ENCODE results near the gene RAD51B. TPM values are rescaled to one million over a fixed set of nuclear protein-coding genes. Genes with fewer than 3 reads are reported as not detected.

The RAD51B gene
- total RNA-seq, 1 donor from 2014 or later: 3.2 TPM

DNA sequence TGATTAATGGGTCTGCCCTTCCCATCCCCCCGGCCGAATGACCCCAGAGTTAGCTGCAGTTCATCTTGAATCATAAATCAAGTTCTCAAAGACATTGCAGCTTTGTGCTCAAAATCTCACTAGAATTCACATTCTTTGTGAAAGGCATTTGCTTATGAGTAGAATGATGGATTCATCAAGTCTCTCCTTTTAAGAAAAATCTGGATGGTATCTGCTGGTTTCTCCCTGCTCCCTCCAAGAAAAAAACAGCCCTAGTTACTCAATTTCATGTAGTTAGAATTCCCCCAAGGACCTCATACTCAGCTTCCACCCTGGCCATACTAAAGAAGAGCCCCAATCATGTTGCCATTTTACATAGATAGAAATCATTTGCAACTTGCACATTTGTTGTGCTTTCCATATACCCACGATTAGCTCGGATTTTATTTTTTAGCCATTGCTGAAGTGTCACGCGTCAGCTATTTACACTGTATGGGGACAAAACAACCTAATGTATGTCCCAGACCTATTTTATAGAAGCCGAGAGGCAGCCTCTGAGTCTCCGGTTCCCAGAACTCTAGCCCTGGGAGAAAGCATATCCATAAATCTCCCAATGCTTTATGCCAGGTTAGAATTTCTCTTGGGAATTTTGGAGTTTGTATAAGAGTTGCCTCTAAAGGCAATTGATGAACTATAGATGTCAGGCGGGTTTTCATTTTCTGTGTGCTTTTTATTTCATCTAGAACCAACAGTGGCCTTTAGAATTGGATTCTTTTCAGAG lies 673.8 kb downstream of the RAD51B start:
- DNase-seq (no peak), ATAC-seq (no peak)
- intact Hi-C loops (cut with micrococcal nuclease): no loop called here

GRCh38 chr14:68495101-68496039 lies 675.8 kb downstream of the RAD51B start:
- ATAC-seq (peak; percentile 38), DNase-seq (no peak)
- intact Hi-C loops (cut with micrococcal nuclease): no loop called here

DNA sequence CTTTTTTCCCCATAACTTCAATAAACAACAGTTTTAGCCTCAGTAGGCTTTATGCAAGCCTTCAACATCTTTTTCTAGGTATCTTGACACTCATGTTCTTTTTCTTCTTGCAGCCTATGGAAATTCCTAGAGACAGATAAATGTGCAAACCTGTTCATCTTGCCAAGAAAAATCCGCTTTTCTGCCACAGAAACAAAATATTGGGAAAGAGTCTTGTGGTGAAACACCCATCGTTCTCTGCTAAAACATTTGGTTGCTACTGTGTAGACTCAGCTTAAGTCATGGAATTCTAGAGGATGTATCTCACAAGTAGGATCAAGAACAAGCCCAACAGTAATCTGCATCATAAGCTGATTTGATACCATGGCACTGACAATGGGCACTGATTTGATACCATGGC lies 677.4 kb downstream of the RAD51B start:
- intact Hi-C loops (cut with micrococcal nuclease): no loop called here
- no peak for ATAC-seq
- DNase-seq: no peak

DNA sequence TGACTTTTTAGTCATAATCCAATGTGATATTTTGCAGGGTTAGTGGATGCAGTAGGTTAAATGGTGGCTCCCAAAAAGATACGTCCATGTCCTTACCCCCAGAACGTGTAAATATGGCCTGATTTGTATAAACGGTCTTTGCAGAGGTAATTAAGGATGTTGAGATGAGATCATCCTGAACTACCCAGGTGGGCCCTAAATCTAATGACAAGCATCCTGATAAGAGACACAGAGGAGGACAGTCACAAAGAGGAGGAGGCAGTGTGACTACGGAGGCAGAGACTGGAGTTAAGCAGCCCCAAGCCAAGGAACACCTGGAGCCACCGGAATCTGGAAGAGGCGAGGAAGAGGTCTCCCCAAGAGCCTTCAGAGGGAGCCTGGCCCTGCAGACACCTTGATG lies 679.9 kb downstream of the RAD51B start:
- intact Hi-C loops (cut with micrococcal nuclease): no loop called here
- ATAC-seq (no peak), DNase-seq (no peak)

GRCh38 chr14:68501171-68501570 lies 681.6 kb downstream of the RAD51B start:
- peak; percentile 15 for ATAC-seq
- intact Hi-C loops (cut with micrococcal nuclease): no loop called here
- DNase-seq: no peak

- intact Hi-C loops (cut with micrococcal nuclease): no loop called here
- ATAC-seq (peak; percentile 44), DNase-seq (peak; percentile 77)
These were observed 682.1 kb downstream of the RAD51B start for GRCh38 chr14:68501614-68502052.

DNA sequence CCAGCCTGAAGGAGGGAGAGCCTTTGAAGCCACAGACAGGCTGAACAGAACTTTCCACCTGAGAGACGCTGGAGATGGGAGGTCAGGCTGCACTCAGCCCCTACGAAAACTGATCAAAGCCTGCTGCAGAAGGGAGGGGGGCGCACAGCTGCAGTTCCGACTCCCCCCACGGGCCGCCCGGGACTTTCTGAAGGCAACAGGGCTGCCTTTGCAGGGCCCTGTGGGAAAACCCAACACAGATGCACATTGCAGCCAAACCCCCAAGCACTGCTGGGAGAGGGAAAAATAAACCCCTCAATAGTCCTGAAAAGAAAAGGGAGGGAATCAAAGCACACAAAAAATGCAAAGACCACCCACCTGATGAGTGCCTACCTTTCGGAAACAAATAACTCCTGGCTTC lies 682.7 kb downstream of the RAD51B start:
- no peak for DNase-seq
- ATAC-seq: no peak
- intact Hi-C loops (cut with micrococcal nuclease): no loop called here

GRCh38 chr14:68503186-68503825 lies 683.7 kb downstream of the RAD51B start:
- intact Hi-C loops (cut with micrococcal nuclease): no loop called here
- no peak for ATAC-seq
- no peak for DNase-seq

GRCh38 chr14:68504861-68505260 lies 685.3 kb downstream of the RAD51B start:
- ATAC-seq (no peak), DNase-seq (no peak)
- intact Hi-C loops (cut with micrococcal nuclease): no loop called here

DNA sequence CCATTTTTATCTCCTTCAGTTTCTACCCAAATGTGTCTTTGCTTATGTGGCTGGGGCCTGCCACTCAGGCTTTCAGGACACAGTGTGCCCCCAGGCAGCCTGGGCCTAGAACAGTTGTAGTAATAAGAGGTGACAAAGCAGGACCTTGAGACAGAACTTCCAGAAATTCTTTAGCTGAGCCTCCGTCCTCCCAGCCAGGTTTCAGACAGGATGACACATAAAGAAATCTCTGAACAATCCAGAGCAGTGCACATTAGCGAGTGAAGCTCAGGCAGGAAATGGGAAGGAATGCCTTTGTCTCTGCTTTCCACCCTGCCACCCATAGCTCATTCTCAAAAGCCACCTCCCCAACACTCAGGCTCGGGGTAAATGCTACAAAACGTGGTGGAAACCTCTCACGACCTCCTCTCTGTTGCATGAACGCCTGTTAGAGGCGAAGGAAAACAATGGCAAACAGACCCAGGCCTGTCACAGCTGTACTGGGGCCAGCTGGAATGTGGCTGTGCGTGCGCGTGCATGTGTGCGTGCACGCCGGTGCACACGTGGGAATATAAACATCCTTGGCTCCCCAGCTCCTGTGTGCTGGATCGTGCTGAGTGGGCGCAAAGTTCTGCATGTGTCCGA lies 686.6 kb downstream of the RAD51B start:
- no peak for DNase-seq
- no peak for ATAC-seq
- intact Hi-C loops (cut with micrococcal nuclease): no loop called here

- DNase-seq (no peak), ATAC-seq (no peak)
- intact Hi-C loops (cut with micrococcal nuclease): no loop called here
These were observed 687.3 kb downstream of the RAD51B start for GRCh38 chr14:68506645-68507419.

DNA sequence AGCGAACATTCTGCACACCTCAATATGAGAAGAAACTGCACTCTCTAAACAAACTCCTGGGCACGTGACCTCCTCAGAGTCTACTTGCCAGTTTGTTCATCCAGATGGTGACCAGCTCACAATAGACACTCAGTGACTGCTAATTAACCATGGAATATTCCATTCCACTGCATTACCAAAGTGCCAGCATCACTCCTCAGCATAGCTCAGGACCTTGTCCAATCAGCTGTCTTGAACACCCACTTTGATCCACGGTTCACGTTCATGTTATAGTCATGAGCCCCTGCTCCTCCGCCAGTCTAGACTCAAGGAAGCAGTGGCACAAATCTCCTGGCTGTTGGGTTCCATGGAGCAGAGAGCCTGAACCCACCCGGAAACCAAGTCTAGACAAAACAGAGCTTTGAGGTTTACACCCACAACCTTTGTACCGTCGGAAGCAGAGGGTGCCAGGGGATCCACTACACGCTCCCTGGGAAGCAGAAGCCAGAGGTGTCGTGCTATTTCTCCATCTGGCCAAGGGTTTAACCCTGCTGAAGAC lies 688.0 kb downstream of the RAD51B start:
- intact Hi-C loops (cut with micrococcal nuclease): no loop called here
- ATAC-seq: no peak
- DNase-seq: no peak

DNA sequence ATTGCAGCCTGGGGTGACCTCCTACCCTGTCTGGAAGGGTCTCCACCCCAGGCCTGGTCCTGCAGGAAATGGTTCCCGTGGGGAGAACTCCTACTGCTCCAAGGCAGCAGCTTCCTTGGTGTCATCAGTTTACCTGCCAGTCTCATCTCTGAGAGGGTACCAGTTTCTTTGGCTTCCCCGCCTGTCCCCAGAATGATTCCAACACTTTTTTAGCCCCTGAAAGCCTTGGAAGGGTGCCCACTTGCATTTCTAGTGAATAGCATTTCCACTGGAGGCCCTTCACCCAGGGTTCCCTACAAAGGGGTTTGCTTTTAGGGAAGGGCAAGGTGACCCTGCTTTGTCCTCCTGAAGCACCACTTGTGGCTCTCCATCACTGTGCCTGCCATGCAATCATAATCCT lies 689.0 kb downstream of the RAD51B start:
- intact Hi-C loops (cut with micrococcal nuclease): no loop called here
- DNase-seq (no peak), ATAC-seq (no peak)

DNA sequence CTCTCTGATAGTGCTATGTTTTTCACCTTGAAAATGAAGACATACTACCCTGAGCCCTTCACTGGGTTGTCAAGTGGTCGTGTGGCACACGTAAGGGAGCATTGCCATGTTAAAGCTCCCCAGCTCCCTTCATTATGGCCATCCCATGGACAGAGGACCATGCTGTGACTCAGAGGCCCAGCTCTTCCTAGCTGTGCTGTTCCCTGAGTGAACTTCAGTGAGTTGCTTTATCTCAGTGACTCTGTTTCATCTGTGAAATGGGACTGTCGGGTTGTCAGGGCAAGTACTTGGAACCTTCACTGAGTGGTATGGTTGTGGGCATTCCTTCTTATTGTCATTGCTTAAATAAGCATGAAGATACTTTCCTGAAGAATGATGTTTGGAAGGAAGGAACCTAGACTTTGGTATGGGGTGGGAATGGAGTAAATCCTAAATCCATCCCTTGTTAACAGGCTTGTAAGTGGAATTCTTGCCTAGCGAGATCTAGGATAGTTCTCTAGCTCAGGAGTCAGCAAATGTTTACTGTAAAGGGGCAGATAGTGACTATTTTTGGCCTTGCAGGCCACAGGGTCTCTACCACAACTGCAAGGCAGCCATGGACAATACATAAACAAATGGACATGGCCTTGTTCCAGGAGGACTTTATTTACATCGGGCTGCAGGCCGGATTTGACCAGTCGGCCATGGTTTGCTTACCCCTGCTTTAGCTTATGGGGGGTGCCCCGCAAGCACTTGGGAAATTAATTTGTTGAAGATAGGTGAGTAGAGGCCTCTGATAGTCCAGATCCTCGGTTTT lies 689.8 kb downstream of the RAD51B start:
- ATAC-seq (no peak), DNase-seq (no peak)
- intact Hi-C loops (cut with micrococcal nuclease): no loop called here

- ATAC-seq (peak; percentile 65), DNase-seq (peak; percentile 70)
- intact Hi-C loops (cut with micrococcal nuclease): no loop called here
These were observed 690.9 kb downstream of the RAD51B start for GRCh38 chr14:68510201-68511128.

GRCh38 chr14:68511129-68512047 lies 691.8 kb downstream of the RAD51B start:
- intact Hi-C loops (cut with micrococcal nuclease): no loop called here
- DNase-seq (no peak), ATAC-seq (peak; percentile 24)

All from left ventricle myocardium superior (tissue), 1 donor.